SK-N-SH (cell line): ENCODE data around the gene ARRDC3. TPM values are rescaled to one million over a fixed set of nuclear protein-coding genes. Genes with fewer than 3 reads are reported as not detected.

Experiments used
- CTCF ChIA-PET: fragments of 300-600, 350-600 bp; formaldehyde crosslinking; extraction: SDS; loops from one replicate; lab custom pipeline; 2021; lab: Yijun Ruan, JAX
- POLR2A ChIA-PET: fragments of 350-600 bp; sonication (Branson Sonifier 250); formaldehyde crosslinking; extraction: SDS; loops from one replicate; lab custom pipeline; 2020; ENCODE audit warnings: antibody characterized with exemption, inconsistent platforms; lab: Yijun Ruan, JAX
- DNase-seq: peaks from one replicate; pipeline ENCODE4 v3.0.0; 2012
- H2AFZ ChIP-seq: fragments of 200-600 bp; sonication (generic); 2 replicates; pipeline ENCODE4 v1.8.1; 2016; ENCODE audit warnings: antibody characterized with exemption, mild to moderate bottlenecking, low read depth
- H3F3A ChIP-seq: fragments of 200-600 bp; sonication (generic); replicated peaks from 2 replicates; pipeline ENCODE3; 2016; ENCODE audit warnings: antibody characterized with exemption, mild to moderate bottlenecking; ENCODE audit not compliant: insufficient read depth
- H3K27ac ChIP-seq, 2 experiments: fragments of 200-500 bp in 1 of 2; fragments of 200-600 bp in 1 of 2; sonication (Bioruptor generic) in 1 of 2; sonication (generic), shearing (Covaris generic) in 1 of 2; 2 replicates each; pipeline versions ENCODE4 v1.5.1 to v1.6.1; 2014 to 2016; ENCODE audit warnings: low read depth in 2 of 2, inconsistent platforms in 1 of 2, low read length in 1 of 2, mild to moderate bottlenecking in 1 of 2, mixed read lengths in 1 of 2
- H3K27me3 ChIP-seq: fragments of 200-600 bp; sonication (generic), shearing (Covaris generic); 2 replicates; pipeline ENCODE4 v1.6.1; 2016; ENCODE audit warnings: mixed run types; ENCODE audit not compliant: insufficient read depth
- H3K36me3 ChIP-seq, 2 experiments: fragments of 200-500 bp in 1 of 2; fragments of 200-600 bp in 1 of 2; sonication (Bioruptor generic) in 1 of 2; sonication (generic) in 1 of 2; replicated peaks in 1 of 2; 2 replicates each; pipeline versions ENCODE3 to v1.5.1; 2014 to 2016; ENCODE audit warnings: low read length in 1 of 2, mild to moderate bottlenecking in 1 of 2; ENCODE audit not compliant: insufficient read depth in 2 of 2, control insufficient read depth in 1 of 2
- H3K4me1 ChIP-seq, 2 experiments: fragments of 200-500 bp in 1 of 2; fragments of 200-600 bp in 1 of 2; sonication (Bioruptor generic) in 1 of 2; sonication (generic), shearing (Covaris generic) in 1 of 2; 2 replicates each; pipeline versions ENCODE4 v1.5.1 to v1.6.1; 2014 to 2016; ENCODE audit warnings: low read depth in 1 of 2, low read length in 1 of 2, mixed run types in 1 of 2; ENCODE audit not compliant: insufficient read depth in 2 of 2, control insufficient read depth in 1 of 2
- H3K4me2 ChIP-seq: fragments of 200-600 bp; sonication (generic), shearing (Covaris generic); 2 replicates; pipeline ENCODE4 v1.6.1; 2017; ENCODE audit warnings: mixed run types
- H3K4me3 ChIP-seq, 2 experiments: fragments of 200-500 bp in 1 of 2; fragments of 200-600 bp in 1 of 2; sonication (Bioruptor generic) in 1 of 2; sonication (generic), shearing (Covaris generic) in 1 of 2; 2 replicates each; pipeline versions ENCODE4 v1.5.1 to v1.8.1; 2014 to 2016; ENCODE audit warnings: low read depth in 2 of 2, inconsistent platforms in 1 of 2, low read length in 1 of 2, mild to moderate bottlenecking in 1 of 2, mixed read lengths in 1 of 2, moderate library complexity in 1 of 2
- H3K79me2 ChIP-seq: fragments of 200-600 bp; sonication (generic); 2 replicates; pipeline ENCODE4 v1.8.1; 2017; ENCODE audit warnings: mild to moderate bottlenecking; ENCODE audit not compliant: insufficient read depth
- H3K9ac ChIP-seq: fragments of 200-600 bp; sonication (generic); 2 replicates; pipeline ENCODE4 v1.6.1; 2017; ENCODE audit warnings: mixed run types
- H3K9me2 ChIP-seq: fragments of 200-600 bp; sonication (generic); 2 replicates; pipeline ENCODE4 v1.6.1; 2017; ENCODE audit warnings: mixed run types
- H3K9me3 ChIP-seq: fragments of 200-600 bp; sonication (generic); 2 replicates; pipeline ENCODE4 v1.6.1; 2017; ENCODE audit warnings: mixed run types, mild to moderate bottlenecking, moderate library complexity
- H4K20me1 ChIP-seq: fragments of 200-600 bp; sonication (generic); 2 replicates; pipeline ENCODE4 v1.6.1; 2017; ENCODE audit warnings: mild to moderate bottlenecking, mixed run types; ENCODE audit not compliant: insufficient read depth
- CHD2 ChIP-seq: fragments of 150-350 bp; IDR thresholded peaks from 2 replicates; pipeline ENCODE4 v1.6.1; 2018; ENCODE audit warnings: low read length; ENCODE audit not compliant: partially characterized antibody
- EP300 ChIP-seq, 2 experiments: IDR thresholded peaks; 2 replicates each; pipeline versions ENCODE4 v1.4.0 to v1.6.1; 2012; ENCODE audit warnings: borderline replicate concordance in 1 of 2, low read depth in 1 of 2, low read length in 1 of 2
- EZH2phosphoT487 ChIP-seq: fragments of 200-600 bp; sonication (generic); IDR thresholded peaks from 2 replicates; pipeline ENCODE4 v1.6.1; 2017; ENCODE audit warnings: low read depth, mixed run types, mild to moderate bottlenecking, antibody characterized with exemption, moderate library complexity, borderline replicate concordance
- FOXJ3 ChIP-seq: sonication (generic); formaldehyde crosslinking; IDR thresholded peaks from 2 replicates; pipeline ENCODE4 v1.5.1; 2020; ENCODE audit warnings: mild to moderate bottlenecking, missing genetic modification reagents
- GATA2 ChIP-seq: sonication (generic); formaldehyde crosslinking; IDR thresholded peaks from 2 replicates; pipeline ENCODE4 v1.5.0; 2020; ENCODE audit warnings: mild to moderate bottlenecking, missing genetic modification reagents
- SIN3A ChIP-seq: IDR thresholded peaks from 2 replicates; pipeline ENCODE4 v1.6.1; 2012; ENCODE audit warnings: low read depth, mild to moderate bottlenecking, low read length, moderate library complexity, borderline replicate concordance
- TAF1 ChIP-seq: IDR thresholded peaks from 2 replicates; pipeline ENCODE4 v1.6.1; 2012; ENCODE audit warnings: low read depth, mild to moderate bottlenecking, low read length, moderate library complexity, borderline replicate concordance
- USF1 ChIP-seq: IDR thresholded peaks from 2 replicates; pipeline ENCODE4 v1.4.0; 2012; ENCODE audit warnings: low read depth, borderline replicate concordance
- polyA plus RNA-seq, 3 experiments: library from polyadenylated mRNA; depleted of rRNA; stranded (reverse); fragments of >200 nt; gene quantifications; 2 replicates each; pipeline ENCODE4 v1.2.3, GENCODE V29; 2012
- TF ChIP-seq, protein P1 (sequence below): fragments of 150-350 bp; IDR thresholded peaks from 2 replicates; pipeline ENCODE4 v1.6.1; 2016; ENCODE audit warnings: mild to moderate bottlenecking, low read depth, low read length

The ARRDC3 gene
- polyA plus RNA-seq, 1 of the 3 experiments (the other 2 are of a cell fraction), result 26.0 TPM

DNA sequence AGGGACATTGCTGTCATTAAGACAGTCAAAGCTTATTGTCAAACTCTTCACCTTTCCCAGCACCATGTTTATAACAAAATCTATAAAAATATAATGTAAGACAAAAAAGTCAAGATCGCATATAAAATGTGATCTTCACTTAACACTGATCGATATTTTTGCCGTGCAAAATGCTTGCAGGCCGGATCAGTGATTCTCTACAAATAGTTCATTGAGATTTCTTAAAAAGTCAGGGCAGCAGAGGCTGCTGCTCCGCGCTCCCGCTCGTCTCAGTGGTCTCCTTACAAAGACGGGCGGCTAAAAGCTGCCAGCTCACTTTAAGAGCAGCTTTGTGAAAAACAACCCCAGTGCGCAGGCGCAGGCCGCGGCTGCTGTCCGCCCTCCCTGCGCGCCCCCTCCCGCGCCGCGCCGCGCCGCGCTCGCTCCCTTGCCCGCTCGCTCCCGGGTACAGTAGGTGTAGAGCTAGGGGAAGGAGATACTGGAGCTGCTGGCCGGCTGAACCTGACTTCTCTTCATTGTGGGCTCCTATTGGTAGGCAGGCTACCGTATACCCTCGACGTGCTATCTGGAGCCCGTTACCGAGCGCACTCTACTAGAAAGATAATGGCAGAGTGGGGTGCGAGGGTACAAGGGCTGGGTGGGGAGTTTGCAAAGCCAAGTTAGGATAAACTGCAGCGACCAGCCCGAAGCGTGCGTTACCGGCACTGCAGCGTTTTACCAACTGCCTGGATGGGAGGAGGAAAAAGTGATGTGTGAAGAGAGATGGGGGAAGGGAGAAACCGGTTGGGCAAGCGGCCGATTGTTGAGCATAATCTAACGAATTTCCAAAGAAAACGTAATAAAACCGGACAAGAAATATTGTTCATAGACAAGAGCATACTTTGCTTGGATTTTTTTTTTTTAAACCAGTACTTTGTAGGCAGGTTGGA, at the start of gene ARRDC3 (continued):
- TF ChIP-seq, protein P1, sequence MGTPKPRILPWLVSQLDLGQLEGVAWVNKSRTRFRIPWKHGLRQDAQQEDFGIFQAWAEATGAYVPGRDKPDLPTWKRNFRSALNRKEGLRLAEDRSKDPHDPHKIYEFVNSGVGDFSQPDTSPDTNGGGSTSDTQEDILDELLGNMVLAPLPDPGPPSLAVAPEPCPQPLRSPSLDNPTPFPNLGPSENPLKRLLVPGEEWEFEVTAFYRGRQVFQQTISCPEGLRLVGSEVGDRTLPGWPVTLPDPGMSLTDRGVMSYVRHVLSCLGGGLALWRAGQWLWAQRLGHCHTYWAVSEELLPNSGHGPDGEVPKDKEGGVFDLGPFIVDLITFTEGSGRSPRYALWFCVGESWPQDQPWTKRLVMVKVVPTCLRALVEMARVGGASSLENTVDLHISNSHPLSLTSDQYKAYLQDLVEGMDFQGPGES, result no peak
- TF ChIP-seq GATA2 (CRISPR knock-in tag) (peak; percentile 33), CHD2 (peak; percentile 65), EP300 (IDR thresholded peaks at IDR 0.05; ENCODE audit: borderline replicate concordance in 1 of 2, low read depth in 1 of 2, low read length in 1 of 2) (peak; percentile 9 to 46; a peak in 2 of 4 replicates), EZH2phosphoT487 (no peak), SIN3A (peak; percentile 94)
- TF ChIP-seq, all 33 proteins: peak for 17

- ChIA-PET CTCF (interaction anchor here (5.8 kb wide), 1 partner anchor 12 kb away, joined by 45 read pairs; no protein-coding TSS in a partner anchor), POLR2A (no interaction called here)
- Histone ChIP-seq H3K27ac (no peak overlapping the region), H3K4me3 (no peak overlapping the region), H3K27me3 (no peaks in the 10 kb centered on the region), H3K4me2 (no peak overlapping the region), H4K20me1 (no peaks in the 10 kb centered on the region), H3K79me2 (no peaks in the 10 kb centered on the region), H3K36me3 (no peaks in the 10 kb centered on the region), H3K9me3 (no peaks in the 10 kb centered on the region), H3K9me2 (0 out of 2 replicates have a peak, but pooled peaks cover 3% of the 10 kb centered on the region), H2AFZ (no peak overlapping the region), H3K9ac (no peak overlapping the region), H3F3A (no peaks in the 10 kb centered on the region), H3K4me1 (no peaks in the 10 kb centered on the region)
- TF ChIP-seq TAF1 (no peak), CHD2 (no peak), GATA2 (CRISPR knock-in tag) (no peak), USF1 (no peak), FOXJ3 (no peak), EP300 (IDR thresholded peaks at IDR 0.05; ENCODE audit: borderline replicate concordance in 1 of 2, low read depth in 1 of 2, low read length in 1 of 2) (no peak)
- TF ChIP-seq, protein P1, result no peak
- no peak for DNase-seq
Measured at GRCh38 chr5:91430949-91431348, 47.8 kb upstream of the ARRDC3 start.
